GM12873 (cell line): ENCODE results near the gene SENP5.

Experiments
- TF ChIP-seq, protein P1 (sequence below): IDR thresholded peaks from 2 replicates; pipeline ENCODE4 v1.5.1; 2012; ENCODE audit warnings: low read depth, mild to moderate bottlenecking, moderate library complexity, low read length, control low read depth; ENCODE audit not compliant: insufficient read depth; ENCODE audit errors: missing control alignments

Gene SENP5

DNA sequence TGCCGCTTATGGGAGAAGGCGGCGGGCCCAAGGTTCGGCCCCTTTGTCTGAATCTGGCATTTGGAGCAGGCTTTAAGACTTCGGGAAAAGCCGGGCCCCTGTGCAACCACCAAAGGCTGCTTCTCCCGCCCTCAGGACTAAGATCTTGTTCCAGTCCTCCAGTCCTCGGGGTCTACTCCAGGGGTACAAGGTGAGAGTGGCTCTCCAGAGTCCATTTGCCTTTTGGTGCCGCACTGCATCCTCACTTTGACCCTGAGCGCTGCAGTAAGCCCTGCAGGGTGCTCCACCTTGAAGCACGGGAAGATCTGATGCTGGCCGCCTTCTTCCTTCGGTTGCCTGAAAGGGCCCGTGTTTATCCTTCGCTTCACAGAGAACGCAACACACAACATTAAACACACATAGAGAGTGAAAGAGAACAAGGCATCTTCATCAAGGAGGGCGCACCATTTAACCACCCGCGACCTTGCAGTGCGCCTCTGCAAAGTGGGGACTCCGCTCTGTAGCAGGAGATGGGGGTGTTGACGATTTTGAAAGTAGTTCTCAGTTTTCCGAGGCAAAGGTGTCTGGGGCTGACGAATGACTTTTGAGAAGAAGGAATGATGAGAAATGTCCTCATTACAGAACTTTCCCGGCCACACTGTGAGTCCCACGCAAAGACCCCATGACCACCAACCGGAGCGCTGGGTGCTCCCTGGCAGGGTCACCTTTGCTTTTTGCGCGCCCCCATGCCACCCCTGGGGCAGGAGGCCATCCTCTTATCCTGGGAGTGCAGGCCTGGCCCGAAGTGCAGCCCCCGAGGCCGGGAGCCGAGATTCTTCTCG, 99.9 kb downstream of the SENP5 start:
- TF ChIP-seq, protein P1, sequence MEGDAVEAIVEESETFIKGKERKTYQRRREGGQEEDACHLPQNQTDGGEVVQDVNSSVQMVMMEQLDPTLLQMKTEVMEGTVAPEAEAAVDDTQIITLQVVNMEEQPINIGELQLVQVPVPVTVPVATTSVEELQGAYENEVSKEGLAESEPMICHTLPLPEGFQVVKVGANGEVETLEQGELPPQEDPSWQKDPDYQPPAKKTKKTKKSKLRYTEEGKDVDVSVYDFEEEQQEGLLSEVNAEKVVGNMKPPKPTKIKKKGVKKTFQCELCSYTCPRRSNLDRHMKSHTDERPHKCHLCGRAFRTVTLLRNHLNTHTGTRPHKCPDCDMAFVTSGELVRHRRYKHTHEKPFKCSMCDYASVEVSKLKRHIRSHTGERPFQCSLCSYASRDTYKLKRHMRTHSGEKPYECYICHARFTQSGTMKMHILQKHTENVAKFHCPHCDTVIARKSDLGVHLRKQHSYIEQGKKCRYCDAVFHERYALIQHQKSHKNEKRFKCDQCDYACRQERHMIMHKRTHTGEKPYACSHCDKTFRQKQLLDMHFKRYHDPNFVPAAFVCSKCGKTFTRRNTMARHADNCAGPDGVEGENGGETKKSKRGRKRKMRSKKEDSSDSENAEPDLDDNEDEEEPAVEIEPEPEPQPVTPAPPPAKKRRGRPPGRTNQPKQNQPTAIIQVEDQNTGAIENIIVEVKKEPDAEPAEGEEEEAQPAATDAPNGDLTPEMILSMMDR, result no peak

DNA sequence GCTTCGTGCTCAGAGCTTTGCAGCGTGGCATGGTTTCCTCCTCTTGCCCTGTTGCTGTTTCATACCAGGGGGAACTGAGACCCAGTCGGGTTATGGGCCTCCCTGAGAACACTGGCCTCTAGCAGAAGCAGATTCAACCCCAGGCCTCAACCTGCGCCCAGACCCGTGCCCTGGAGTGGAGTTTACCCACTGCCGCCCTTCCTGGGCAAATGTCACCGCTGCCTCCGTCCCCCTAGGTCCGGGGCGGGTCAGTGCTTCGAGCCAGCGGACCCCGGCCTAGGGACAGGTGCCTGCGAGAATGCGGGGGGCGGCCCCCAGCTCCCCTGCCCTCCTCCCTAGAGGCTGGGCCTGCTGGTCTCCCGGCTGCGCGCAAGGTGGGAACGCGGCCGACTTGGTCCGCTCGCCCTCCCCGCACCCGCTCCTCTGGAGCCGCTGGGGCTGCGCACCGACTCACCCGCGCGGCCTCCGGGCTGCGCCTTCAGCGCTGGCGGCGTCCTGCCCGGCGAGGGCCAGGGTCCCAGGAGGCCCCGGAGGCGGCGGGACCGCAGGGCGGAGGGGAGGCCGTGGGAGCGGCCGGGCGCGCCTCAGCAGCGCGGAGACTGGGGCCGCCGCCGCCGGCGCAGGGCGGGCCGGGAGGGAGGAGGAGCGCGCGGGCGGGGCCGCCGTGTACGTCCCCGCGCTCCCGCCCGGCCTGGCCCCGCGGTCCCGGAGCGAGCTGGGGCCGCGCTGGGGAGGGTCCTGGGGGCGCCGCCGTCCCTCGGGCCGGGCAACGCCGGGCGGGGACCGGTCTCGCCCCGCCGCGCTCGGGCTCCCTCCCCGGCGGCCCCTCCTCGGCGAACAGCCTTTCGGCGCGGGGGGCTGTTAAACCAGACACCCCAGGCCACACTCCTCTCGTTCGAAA, 100.8 kb downstream of the SENP5 start, which contains the start of gene PIGZ:
TSS of gene PIGZ (minus strand) at position 601 of the 901 bp plus-strand sequence. CDS start 16,802 bp downstream, outside the sequence.
- TF ChIP-seq, protein P1, result no peak

DNA sequence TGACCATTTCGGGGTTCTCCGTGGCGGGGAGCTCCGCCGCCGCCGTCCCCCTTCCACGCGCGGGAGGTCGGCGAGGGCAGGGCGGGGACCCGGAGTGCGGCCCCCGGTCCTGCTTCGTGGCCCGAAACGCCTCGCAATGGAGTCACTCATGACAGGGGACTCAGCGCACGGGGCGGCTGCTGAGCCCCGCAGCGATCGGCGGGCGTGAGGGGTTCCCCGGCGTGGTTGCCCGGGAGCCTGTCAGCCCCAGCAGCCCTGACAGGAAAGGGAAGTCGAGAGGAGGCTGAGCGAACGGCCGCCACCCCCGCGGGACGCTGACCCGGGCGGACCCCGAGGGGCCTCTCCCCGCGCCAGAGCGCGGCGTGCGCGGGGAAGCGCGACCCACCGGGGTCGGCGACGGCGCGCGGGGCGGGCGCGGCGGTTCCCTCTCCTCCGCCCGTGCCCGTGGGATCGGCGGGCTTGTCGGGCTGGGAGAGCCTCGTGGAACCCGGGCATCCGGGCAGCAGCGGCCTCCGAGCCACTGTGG, 101.5 kb downstream of the SENP5 start:
- TF ChIP-seq, protein P1, result no peak

DNA sequence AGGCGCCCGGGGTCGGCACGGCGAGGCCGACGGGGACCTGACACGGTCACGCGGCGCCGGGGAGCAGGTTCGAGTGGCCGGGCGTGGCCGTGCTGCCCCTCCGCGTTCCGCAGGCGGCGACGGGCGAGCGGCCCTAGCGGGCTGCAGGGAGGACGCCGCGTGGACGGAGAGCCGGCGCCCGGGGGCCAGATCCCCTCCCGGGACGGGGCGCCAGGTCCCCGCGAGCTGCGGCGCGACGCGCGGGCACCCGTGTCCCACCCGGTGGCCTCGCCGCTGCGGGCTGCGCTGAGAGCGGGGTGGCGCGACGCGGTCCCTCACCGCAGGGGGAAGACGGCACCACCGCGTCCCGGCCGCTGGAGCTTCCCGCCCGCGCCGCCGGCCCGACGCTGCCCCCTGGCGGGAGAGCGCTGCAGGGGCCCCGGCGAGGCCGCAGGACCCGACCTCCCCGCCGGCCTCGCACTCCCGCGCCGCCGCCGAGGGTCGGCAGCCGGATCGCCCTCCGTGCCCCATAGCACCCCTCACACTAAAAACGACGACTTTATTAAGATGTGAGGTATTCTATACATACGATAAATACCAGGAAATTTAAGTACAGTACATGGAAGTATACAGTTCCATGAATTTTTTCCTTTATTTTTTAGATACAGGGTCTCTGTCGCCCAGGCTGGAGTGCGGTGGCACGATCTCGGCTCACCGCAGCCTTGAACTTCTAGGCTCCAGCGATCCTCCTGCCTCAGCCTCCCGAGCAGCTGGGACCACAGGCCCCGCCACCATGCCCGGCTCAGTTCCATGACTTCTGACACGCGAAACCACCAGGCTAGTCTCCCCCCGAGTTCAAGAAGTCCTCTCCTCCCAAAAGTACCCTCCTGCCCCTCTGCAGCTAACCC, 102.2 kb downstream of the SENP5 start:
- TF ChIP-seq, protein P1, result peak; percentile 70

DNA sequence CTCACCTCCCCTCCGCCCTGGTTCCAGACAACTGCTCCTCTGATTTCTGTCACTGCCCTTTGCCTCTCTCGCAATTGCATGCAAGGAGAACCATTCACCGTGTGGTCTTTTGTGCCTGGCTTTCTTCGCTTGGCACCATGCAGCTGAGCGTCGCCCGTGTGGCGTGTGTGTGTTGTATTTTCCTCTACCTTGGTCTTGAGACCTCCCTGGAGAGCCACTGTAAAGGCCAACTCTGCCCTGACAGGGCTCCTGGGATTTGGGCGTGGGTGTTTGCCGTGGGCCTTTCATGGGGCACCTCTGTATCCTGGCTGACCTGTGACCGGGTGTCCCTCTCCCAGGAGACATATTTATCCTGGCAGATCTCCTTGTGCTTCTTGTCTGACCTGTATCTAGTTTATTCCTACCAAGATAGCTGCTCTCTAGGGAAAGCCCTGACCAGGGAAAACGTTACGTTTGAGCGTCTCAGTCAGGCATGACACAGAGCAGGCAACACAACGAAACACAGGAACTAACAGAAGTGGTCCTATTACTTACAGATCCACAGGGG, 102.9 kb downstream of the SENP5 start:
- TF ChIP-seq, protein P1, result no peak

DNA sequence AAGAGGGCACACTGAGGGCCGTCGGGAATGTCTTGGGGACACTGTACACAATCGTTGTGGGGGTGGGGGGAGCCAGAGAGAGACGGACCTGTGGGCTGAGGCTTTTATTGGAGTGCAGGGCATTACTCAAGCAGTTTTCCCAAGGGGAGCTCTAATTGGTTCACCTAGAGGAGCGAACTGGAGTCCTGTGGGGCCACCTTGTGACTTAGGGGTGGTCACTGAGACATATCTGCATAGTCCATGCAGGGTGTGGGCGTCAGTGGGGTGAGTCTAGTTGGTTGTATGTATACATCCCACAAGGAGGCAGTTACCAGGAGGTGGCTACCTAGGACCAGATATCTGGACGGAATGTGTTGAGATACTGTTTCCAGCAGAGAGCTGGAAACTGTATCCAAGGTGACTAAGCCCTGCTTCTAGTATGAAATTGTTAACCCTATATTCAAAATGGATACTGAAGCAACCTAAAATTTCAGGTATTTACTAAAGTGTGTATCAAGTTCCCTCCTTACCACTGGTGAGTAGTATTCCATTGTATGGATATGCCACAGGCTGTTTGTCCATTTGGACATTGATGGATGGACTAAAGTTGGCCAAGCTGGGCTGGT, 103.5 kb downstream of the SENP5 start:
- TF ChIP-seq, protein P1, result no peak
